COLO668 (cell line): Measurements from ENCODE around the gene ELAVL4.

Source experiments
- DNase-seq: peaks from one replicate; lab custom pipeline; 2025; ENCODE audit not compliant: unreplicated experiment; lab: John Stamatoyannopoulos, UW

ELAVL4 gene

GRCh38 chr1:50177994-50178393 lies 69.3 kb downstream of the ELAVL4 start:
- DNase-seq: no peak

- no peak for DNase-seq
Observed at GRCh38 chr1:50179639-50180038, 70.9 kb downstream of the ELAVL4 start.

- DNase-seq: no peak
Observed at GRCh38 chr1:50180367-50180766, 71.6 kb downstream of the ELAVL4 start.

GRCh38 chr1:50181027-50181663 lies 72.4 kb downstream of the ELAVL4 start:
- no peak for DNase-seq

GRCh38 chr1:50183378-50184133 lies 74.8 kb downstream of the ELAVL4 start:
- no peak for DNase-seq

- no peak for DNase-seq
Observed at GRCh38 chr1:50189369-50189768, 80.6 kb downstream of the ELAVL4 start.

GRCh38 chr1:50193002-50193401 lies 84.3 kb downstream of the ELAVL4 start:
- DNase-seq: no peak

GRCh38 chr1:50195205-50195604 lies 86.5 kb downstream of the ELAVL4 start:
- DNase-seq: no peak

- no peak for DNase-seq
Observed at GRCh38 chr1:50196081-50196480, 87.4 kb downstream of the ELAVL4 start.

GRCh38 chr1:50197216-50197615 lies 88.5 kb downstream of the ELAVL4 start:
- DNase-seq: no peak

GRCh38 chr1:50208315-50208714 lies 99.6 kb downstream of the ELAVL4 start:
- no peak for DNase-seq

- no peak for DNase-seq
Observed at GRCh38 chr1:50208756-50209155, 100.0 kb downstream of the ELAVL4 start.

GRCh38 chr1:50209749-50210148 lies 101.0 kb downstream of the ELAVL4 start:
- DNase-seq: no peak

- DNase-seq: no peak
Observed at GRCh38 chr1:50213505-50213904, 104.8 kb downstream of the ELAVL4 start.

- DNase-seq: no peak
Observed at GRCh38 chr1:50214717-50215116, 106.0 kb downstream of the ELAVL4 start.

GRCh38 chr1:50218344-50219120 lies 109.8 kb downstream of the ELAVL4 start:
- DNase-seq: no peak

- DNase-seq: no peak
Observed at GRCh38 chr1:50228871-50229384, 120.2 kb downstream of the ELAVL4 start.

- DNase-seq: no peak
Observed at GRCh38 chr1:50231209-50231608, 122.5 kb downstream of the ELAVL4 start.

- no peak for DNase-seq
Observed at GRCh38 chr1:50232336-50232735, 123.6 kb downstream of the ELAVL4 start.

- no peak for DNase-seq
Observed at GRCh38 chr1:50236656-50237055, 127.9 kb downstream of the ELAVL4 start.

GRCh38 chr1:50237056-50237455 lies 128.3 kb downstream of the ELAVL4 start:
- no peak for DNase-seq

GRCh38 chr1:50243939-50244338 lies 135.2 kb downstream of the ELAVL4 start:
- no peak for DNase-seq
